CD4-positive, alpha-beta T cell (primary cell): Measurements from ENCODE around the gene MAPK7. TPM values are rescaled to one million over a fixed set of nuclear protein-coding genes. Genes with fewer than 3 reads are reported as not detected.
A peak's percentile ranks its signal among the peaks of the same experiment; 100 is the strongest.

Source experiments
- ATAC-seq: fragments of 200-7000 bp; cut with Tn5 transposase; one replicate; pipeline ENCODE4 v1.10.0; 2022; ENCODE audit warnings: mild to moderate bottlenecking; ENCODE audit not compliant: poor library complexity
- CTCF ChIA-PET: fragments of 350-600 bp; sonication (Branson Sonifier 250); formaldehyde crosslinking; loops from one replicate; lab custom pipeline; 2021; ENCODE audit warnings: antibody characterized with exemption, inconsistent platforms; lab: Charles Lee
- POLR2A ChIA-PET: fragments of 350-600 bp; sonication (Branson Sonifier 250); formaldehyde crosslinking; loops from one replicate; lab custom pipeline; 2021; ENCODE audit warnings: antibody characterized with exemption, inconsistent platforms; lab: Charles Lee
- DNase-seq, 14 experiments: peaks; one replicate each; pipeline ENCODE4 v3.0.0-alpha.2; 2013 to 2020; ENCODE audit warnings: mixed read lengths in 2 of 14
- H3K27ac ChIP-seq, 2 donors: one replicate each; pipeline versions ENCODE4 v1.5.1 to v1.7.0; 2013; ENCODE audit warnings: low read length in 2 of 2, low read depth in 1 of 2, mild to moderate bottlenecking in 1 of 2
- H3K27me3 ChIP-seq, 2 experiments: 1 replicate in 1 of 2; 2 replicates in 1 of 2; pipeline versions ENCODE4 v1.6.1 to v1.7.0; 2013; ENCODE audit warnings: low read length in 2 of 2, control low read depth in 1 of 2, mild to moderate bottlenecking in 1 of 2, moderate library complexity in 1 of 2; ENCODE audit not compliant: insufficient read depth in 2 of 2, control insufficient read depth in 1 of 2
- H3K36me3 ChIP-seq: one replicate; pipeline ENCODE4 v1.6.1; 2013; ENCODE audit warnings: low read length, control low read depth; ENCODE audit not compliant: insufficient read depth
- H3K4me1 ChIP-seq: one replicate; pipeline ENCODE4 v1.6.1; 2013; ENCODE audit warnings: low read length, control low read depth; ENCODE audit not compliant: insufficient read depth
- H3K4me3 ChIP-seq: one replicate; pipeline ENCODE4 v1.5.1; 2013; ENCODE audit warnings: mild to moderate bottlenecking, low read length, moderate library complexity
- H3K9me3 ChIP-seq, 2 experiments: 1 replicate in 1 of 2; 2 replicates in 1 of 2; pipeline versions ENCODE4 v1.6.1 to v1.7.0; 2013; ENCODE audit warnings: low read length in 2 of 2, mild to moderate bottlenecking in 2 of 2, control low read depth in 1 of 2, moderate library complexity in 1 of 2; ENCODE audit not compliant: control insufficient read depth in 1 of 2, insufficient read depth in 1 of 2
- H3K27ac Mint-ChIP-seq: one replicate; pipeline ENCODE4 v1.8.0; 2020; ENCODE audit warnings: mixed read lengths
- H3K27me3 Mint-ChIP-seq: one replicate; pipeline ENCODE4 v1.8.0; 2021; ENCODE audit warnings: mixed read lengths
- H3K36me3 Mint-ChIP-seq: one replicate; pipeline ENCODE4 v1.8.0; 2021; ENCODE audit warnings: low read depth, mixed read lengths
- H3K4me1 Mint-ChIP-seq: one replicate; pipeline ENCODE4 v1.8.0; 2021; ENCODE audit warnings: low read depth, mixed read lengths
- H3K4me3 Mint-ChIP-seq: one replicate; pipeline ENCODE4 v1.8.0; 2020; ENCODE audit warnings: mild to moderate bottlenecking, mixed read lengths
- H3K9me3 Mint-ChIP-seq: one replicate; pipeline ENCODE4 v1.8.0; 2020; ENCODE audit warnings: mixed read lengths
- intact Hi-C, 2 experiments: fragments of 100-400 bp; cut with DNase I in 1 of 2; cut with micrococcal nuclease in 1 of 2; formaldehyde crosslinking; loops; one replicate each; pipeline versions ENCODE4 v1.15.1 to v1.9.0; 2023 to 2025; cut with DNase I, micrococcal nuclease
- total RNA-seq, 174 experiments: library from RNA in 2 of 174; stranded (reverse) in 2 of 174; gene quantifications; one replicate each; pipeline ENCODE4 v1.2.3 and lab custom pipeline; 2021 to 2026
- TF ChIP-seq, protein P1 (sequence below): fragments of 200-600 bp; IDR thresholded peaks from one replicate; pipeline ENCODE4 v1.8.0; 2022; ENCODE audit warnings: antibody characterized with exemption, mild to moderate bottlenecking

The MAPK7 gene
- total RNA-seq, 2 experiments from 2014 or later: 15.2 to 17.3 TPM

DNA sequence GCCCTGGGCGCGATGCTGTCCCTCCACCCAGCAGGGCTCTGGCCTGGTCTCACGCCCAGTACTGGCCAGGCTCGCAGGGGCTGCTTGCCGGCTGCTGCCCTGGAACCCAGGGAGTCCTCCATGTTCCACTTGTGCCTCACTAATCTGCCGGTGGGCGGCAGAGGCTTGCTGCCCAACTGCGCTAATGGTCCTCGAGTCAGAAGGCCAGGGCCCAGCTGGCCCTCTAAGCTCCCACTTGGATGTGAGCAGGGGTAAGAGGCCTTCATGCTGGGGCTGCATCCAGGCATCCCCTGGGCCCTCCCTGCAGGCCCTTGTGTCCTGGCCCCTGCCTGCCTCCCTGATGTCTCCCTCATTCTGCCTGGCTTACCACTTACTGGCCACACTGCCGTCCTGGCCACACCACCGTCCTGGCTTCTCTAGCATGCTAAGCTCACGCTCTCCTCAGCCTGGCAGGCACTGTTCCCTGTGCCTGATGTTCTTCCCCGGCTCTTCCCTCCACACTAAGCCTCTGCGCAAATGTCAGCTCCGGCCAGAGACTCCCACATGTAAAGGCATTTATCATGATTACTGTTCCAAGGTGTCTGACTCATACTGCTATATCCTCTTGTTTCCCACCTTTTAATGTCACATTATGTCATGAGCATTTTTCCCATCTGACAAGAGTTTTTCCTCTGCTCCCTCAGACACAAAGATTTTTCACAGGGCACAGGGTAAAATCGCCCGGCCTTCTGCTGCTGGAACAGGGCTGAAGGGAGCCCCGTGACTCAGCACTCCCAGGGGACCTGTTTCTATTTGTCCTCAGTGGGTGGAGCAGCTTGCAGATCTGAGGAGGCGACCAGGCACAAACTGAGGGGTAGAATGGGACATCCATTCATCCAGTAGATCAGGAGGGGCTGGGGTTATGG, 31.7 kb upstream of the MAPK7 start:
- H3K27ac Mint-ChIP-seq: no peak overlapping the region
- DNase-seq (peak in 2 of 14 experiments; percentile 7 to 29), ATAC-seq (no peak)
- no peaks in the 10 kb centered on the region for H3K36me3 Mint-ChIP-seq
- H3K4me1 Mint-ChIP-seq: no peaks in the 10 kb centered on the region
- ChIA-PET POLR2A (no interaction called here), CTCF (no interaction called here)
- H3K9me3 Mint-ChIP-seq: no peaks in the 10 kb centered on the region
- Histone ChIP-seq H3K4me3 (no peak overlapping the region), H3K27ac (no peak overlapping the region), H3K9me3 (no peaks in the 10 kb centered on the region), H3K27me3 (no peaks in the 10 kb centered on the region), H3K4me1 (no peaks in the 10 kb centered on the region), H3K36me3 (no peaks in the 10 kb centered on the region)
- H3K27me3 Mint-ChIP-seq: peaks cover 13% of the 10 kb centered on the region
- TF ChIP-seq, protein P1, sequence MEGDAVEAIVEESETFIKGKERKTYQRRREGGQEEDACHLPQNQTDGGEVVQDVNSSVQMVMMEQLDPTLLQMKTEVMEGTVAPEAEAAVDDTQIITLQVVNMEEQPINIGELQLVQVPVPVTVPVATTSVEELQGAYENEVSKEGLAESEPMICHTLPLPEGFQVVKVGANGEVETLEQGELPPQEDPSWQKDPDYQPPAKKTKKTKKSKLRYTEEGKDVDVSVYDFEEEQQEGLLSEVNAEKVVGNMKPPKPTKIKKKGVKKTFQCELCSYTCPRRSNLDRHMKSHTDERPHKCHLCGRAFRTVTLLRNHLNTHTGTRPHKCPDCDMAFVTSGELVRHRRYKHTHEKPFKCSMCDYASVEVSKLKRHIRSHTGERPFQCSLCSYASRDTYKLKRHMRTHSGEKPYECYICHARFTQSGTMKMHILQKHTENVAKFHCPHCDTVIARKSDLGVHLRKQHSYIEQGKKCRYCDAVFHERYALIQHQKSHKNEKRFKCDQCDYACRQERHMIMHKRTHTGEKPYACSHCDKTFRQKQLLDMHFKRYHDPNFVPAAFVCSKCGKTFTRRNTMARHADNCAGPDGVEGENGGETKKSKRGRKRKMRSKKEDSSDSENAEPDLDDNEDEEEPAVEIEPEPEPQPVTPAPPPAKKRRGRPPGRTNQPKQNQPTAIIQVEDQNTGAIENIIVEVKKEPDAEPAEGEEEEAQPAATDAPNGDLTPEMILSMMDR: no peak
- intact Hi-C loops: no loop called here
- H3K4me3 Mint-ChIP-seq: no peak overlapping the region

DNA sequence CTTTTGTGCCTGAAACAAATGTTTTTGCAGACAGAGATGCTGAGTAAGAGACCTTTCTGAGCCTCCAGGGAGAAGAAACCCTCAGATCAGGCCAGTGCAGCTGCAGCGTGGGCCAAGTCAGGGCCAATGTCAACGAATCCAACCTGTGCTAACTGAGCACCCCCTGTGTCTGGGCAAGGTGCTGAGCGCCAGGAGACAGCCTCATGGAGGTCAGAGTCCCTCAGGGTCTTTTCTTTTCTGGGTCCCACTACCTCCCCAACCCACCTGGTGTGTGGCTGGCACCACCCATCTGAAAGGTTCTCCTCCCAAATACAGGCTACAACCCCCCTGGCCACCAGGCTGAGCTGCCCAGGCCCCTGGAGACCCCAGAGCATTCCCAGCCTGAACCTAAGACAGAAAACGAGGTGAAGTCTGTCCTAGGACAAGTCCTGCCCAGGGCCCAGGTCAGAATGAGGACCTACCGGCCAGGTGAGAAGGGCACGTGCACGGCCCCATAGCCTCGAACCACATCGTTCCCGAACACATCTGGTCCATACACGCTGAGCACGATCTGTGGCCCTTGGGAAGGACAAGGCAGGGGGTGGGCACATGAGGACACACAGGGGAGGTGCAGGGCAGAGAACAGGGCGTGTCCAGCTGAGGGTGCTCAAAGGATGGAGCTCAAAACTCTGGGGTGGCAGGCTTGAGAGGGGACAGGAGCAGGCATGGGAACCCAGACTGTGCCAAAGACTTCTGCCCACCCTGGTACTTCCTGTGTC, 30.8 kb upstream of the MAPK7 start:
- intact Hi-C loops: no loop called here
- no peaks in the 10 kb centered on the region for H3K36me3 Mint-ChIP-seq
- no peaks in the 10 kb centered on the region for H3K4me1 Mint-ChIP-seq
- H3K27ac ChIP-seq: no peak overlapping the region
- POLR2A ChIA-PET: no interaction called here
- no peaks in the 10 kb centered on the region for H3K9me3 ChIP-seq
- DNase-seq (peak in 2 of 14 experiments; percentile 13 to 27), ATAC-seq (no peak)
- H3K4me3 Mint-ChIP-seq: no peak overlapping the region
- no peaks in the 10 kb centered on the region for H3K9me3 Mint-ChIP-seq
- TF ChIP-seq, protein P1: no peak
- no peak overlapping the region for H3K4me3 ChIP-seq
- no peaks in the 10 kb centered on the region for H3K27me3 ChIP-seq
- no peaks in the 10 kb centered on the region for H3K4me1 ChIP-seq
- H3K36me3 ChIP-seq: no peaks in the 10 kb centered on the region
- CTCF ChIA-PET: no interaction called here
- peaks cover 9% of the 10 kb centered on the region for H3K27me3 Mint-ChIP-seq
- no peak overlapping the region for H3K27ac Mint-ChIP-seq

DNA sequence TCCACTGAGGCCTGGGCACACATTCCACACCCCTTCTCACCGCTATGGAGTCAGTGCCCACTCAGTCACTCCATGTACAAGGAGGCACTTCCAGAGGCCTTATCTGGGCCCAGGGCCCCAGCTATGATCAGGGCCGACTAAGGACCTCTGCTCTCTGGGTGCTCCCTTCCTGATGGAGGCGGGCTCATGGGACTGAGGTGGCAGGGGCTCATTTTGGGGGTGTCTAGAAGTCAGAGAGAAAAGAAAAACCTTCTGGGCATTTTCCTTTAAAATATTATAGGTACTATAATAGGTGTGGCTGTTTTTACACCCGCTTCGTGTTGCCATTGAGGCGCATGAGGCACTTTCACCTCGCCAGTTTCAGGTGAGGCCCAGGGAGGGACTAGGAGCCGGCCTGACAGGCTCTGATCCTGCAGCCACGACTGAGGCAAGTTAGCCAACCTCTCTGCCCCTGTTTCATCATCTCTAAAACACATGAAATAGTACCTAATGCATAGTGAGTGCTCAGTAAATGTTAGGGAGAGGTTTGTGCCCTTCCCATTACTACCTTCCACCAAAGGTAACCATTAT, 30.1 kb upstream of the MAPK7 start:
- ATAC-seq: no peak
- TF ChIP-seq, protein P1: no peak
- no peaks in the 10 kb centered on the region for H3K4me1 Mint-ChIP-seq
- ChIA-PET POLR2A (no interaction called here), CTCF (no interaction called here)
- Histone ChIP-seq H3K9me3 (no peaks in the 10 kb centered on the region), H3K4me3 (no peak overlapping the region), H3K36me3 (no peaks in the 10 kb centered on the region), H3K27ac (no peak overlapping the region), H3K27me3 (no peaks in the 10 kb centered on the region), H3K4me1 (no peaks in the 10 kb centered on the region)
- H3K27ac Mint-ChIP-seq: no peak overlapping the region
- H3K36me3 Mint-ChIP-seq: no peaks in the 10 kb centered on the region
- peaks cover 9% of the 10 kb centered on the region for H3K27me3 Mint-ChIP-seq
- no peak overlapping the region for H3K4me3 Mint-ChIP-seq
- DNase-seq: no peak
- H3K9me3 Mint-ChIP-seq: no peaks in the 10 kb centered on the region
- intact Hi-C loops: no loop called here
